Esophagus muscularis mucosa (tissue), 4 donors: ENCODE data around the gene NPB. TPM values are rescaled to one million over a fixed set of nuclear protein-coding genes. Genes with fewer than 3 reads are reported as not detected.
A peak's percentile ranks its signal among the peaks of the same experiment; 100 is the strongest.

Experiments used
- DNase-seq: peaks from one replicate; pipeline ENCODE4 v3.0.0-alpha.2; 2017; ENCODE audit errors: extremely low spot score
- H3K27ac ChIP-seq, 4 donors: fragments of 200-600 bp; sonication (generic); replicated peaks in 1 of 4; 1 replicate in 3 of 4; 2 replicates in 1 of 4; pipeline ENCODE4 v1.5.1; 2016 to 2019; ENCODE audit warnings: mild to moderate bottlenecking in 1 of 4
- H3K27me3 ChIP-seq, 4 donors: fragments of 200-600 bp; sonication (generic); one replicate each; pipeline versions ENCODE4 v1.5.1 to v1.6.0; 2016 to 2019
- H3K36me3 ChIP-seq, 4 donors: fragments of 200-600 bp; sonication (generic); one replicate each; pipeline ENCODE4 v1.5.1; 2016 to 2019
- H3K4me1 ChIP-seq, 4 donors: fragments of 200-600 bp; sonication (generic); one replicate each; pipeline ENCODE4 v1.5.1; 2016 to 2019
- H3K4me3 ChIP-seq, 4 donors: fragments of 200-600 bp; sonication (generic); 1 replicate in 2 of 4; 2 replicates in 2 of 4; pipeline ENCODE4 v1.5.1; 2016 to 2019; ENCODE audit warnings: mild to moderate bottlenecking in 4 of 4, moderate library complexity in 1 of 4
- H3K9me3 ChIP-seq, 4 donors: fragments of 200-600 bp; sonication (generic); 1 replicate in 3 of 4; 2 replicates in 1 of 4; pipeline ENCODE4 v1.5.1; 2016 to 2019
- CTCF ChIP-seq, 3 experiments: fragments of 200-600 bp in 2 of 3; fragments of 450-650 bp in 1 of 3; sonication (generic) in 2 of 3; IDR thresholded peaks; one replicate each; pipeline ENCODE4 v1.5.1; 2017 to 2019; ENCODE audit warnings: antibody characterized with exemption in 3 of 3, mild to moderate bottlenecking in 2 of 3, moderate library complexity in 1 of 3
- EP300 ChIP-seq: sonication (generic); formaldehyde crosslinking; IDR thresholded peaks from one replicate; pipeline ENCODE4 v1.6.1; 2017; ENCODE audit warnings: antibody characterized with exemption
- POLR2A ChIP-seq: fragments of 450-650 bp; IDR thresholded peaks from one replicate; pipeline ENCODE4 v1.6.1; 2017; ENCODE audit warnings: antibody characterized with exemption, moderate library complexity, mild to moderate bottlenecking, low read depth
- POLR2AphosphoS5 ChIP-seq, 2 donors: sonication (generic); formaldehyde crosslinking; IDR thresholded peaks; one replicate each; pipeline ENCODE4 v1.6.1; 2017; ENCODE audit warnings: antibody characterized with exemption in 2 of 2
- WGBS: methylation state at CpG from one replicate; pipeline ENCODE4 v1.1.5; 2018; 5-methylcytosine and 5-hydroxymethylcytosine counted together
- intact Hi-C: fragments of 100-400 bp; cut with DNase I; formaldehyde crosslinking; loops from one replicate; pipeline ENCODE4 v1.15.1; 2023
- total RNA-seq, 4 donors: library from RNA; depleted of rRNA; stranded (reverse); fragments of >200 nt; gene quantifications; one replicate each; pipeline versions ENCODE4 v1.1.0 to v1.2.1, GENCODE V29; 2016

The NPB gene
- total RNA-seq, 4 donors from 2014 or later = 0.78 to 1.8 TPM; not detected in 2

GRCh38 chr17:81910840-81911276 lies 8.8 kb downstream of the NPB start:
- Histone ChIP-seq H3K4me1 (peaks cover 15 to 32% (median 22%) of the 10 kb centered on the region in 4 donors), H3K27ac (peak overlapping the region; percentile 63 to 79 (median 70)), H3K27me3 (no peaks in the 10 kb centered on the region), H3K9me3 (no peaks in the 10 kb centered on the region), H3K36me3 (peaks cover 12 to 75% (median 66%) of the 10 kb centered on the region in 4 donors), H3K4me3 (peak overlapping the region; percentile 62 to 84 (median 78))
- WGBS = 0% methylated on average over 10 of the region's 55 CpGs
- DNase-seq = no peak
- TF ChIP-seq POLR2A (no peak), POLR2AphosphoS5 (IDR thresholded peaks at IDR 0.05) (no peak), CTCF (IDR thresholded peaks at IDR 0.05) (no peak), EP300 (no peak)
- intact Hi-C loops = no loop called here

GRCh38 chr17:81911277-81911961 lies 9.4 kb downstream of the NPB start, which contains the start of gene PCYT2:
TSS of gene PCYT2 (minus strand) at chr17:81911399. CDS start at chr17:81911355, 44 bp downstream.
- Histone ChIP-seq H3K9me3 (no peaks in the 10 kb centered on the region), H3K36me3 (peaks cover 12 to 73% (median 66%) of the 10 kb centered on the region in 4 donors), H3K27me3 (no peaks in the 10 kb centered on the region), H3K4me3 (peak within 1 kb of the TSS; percentile 62 to 84 (median 78)), H3K27ac (peak within 1 kb of the TSS; percentile 63 to 85 (median 80)), H3K4me1 (peaks cover 15 to 37% (median 28%) of the 10 kb centered on the region in 4 donors)
- intact Hi-C loops = no loop called here
- peak; percentile 97 for DNase-seq
- WGBS = 10% methylated on average over 23 of the region's 84 CpGs
- TF ChIP-seq EP300 = no peak
- no peak for TF ChIP-seq POLR2A
- TF ChIP-seq CTCF (IDR thresholded peaks at IDR 0.05) = no peak
- TF ChIP-seq POLR2AphosphoS5 (IDR thresholded peaks at IDR 0.05) = no peak

- Histone ChIP-seq H3K9me3 (no peaks in the 10 kb centered on the region), H3K27me3 (no peaks in the 10 kb centered on the region), H3K4me3 (peak overlapping the region in 2 of 4 donors; percentile 27 to 84), H3K4me1 (peaks cover 19 to 43% (median 33%) of the 10 kb centered on the region in 4 donors), H3K36me3 (peaks cover 12 to 68% (median 62%) of the 10 kb centered on the region in 4 donors), H3K27ac (peak overlapping the region; percentile 60 to 85 (median 80))
- WGBS = 94% methylated on average over 10 of the region's 19 CpGs
- intact Hi-C loops = no loop called here
- DNase-seq = no peak
- TF ChIP-seq EP300 (no peak), CTCF (IDR thresholded peaks at IDR 0.05) (no peak), POLR2AphosphoS5 (IDR thresholded peaks at IDR 0.05) (no peak), POLR2A (no peak)
Measured at GRCh38 chr17:81911969-81912368, 9.9 kb downstream of the NPB start.

- H3K36me3 ChIP-seq = peaks cover 12 to 60% (median 56%) of the 10 kb centered on the region in 4 donors
- 92% methylated on average over 31 of the region's 32 CpGs for WGBS
- DNase-seq = no peak
- intact Hi-C loops = no loop called here
- no peak overlapping the region for H3K4me3 ChIP-seq
- peaks cover 24 to 50% (median 39%) of the 10 kb centered on the region in 4 donors for H3K4me1 ChIP-seq
- no peaks in the 10 kb centered on the region for H3K27me3 ChIP-seq
- TF ChIP-seq EP300 (no peak), POLR2A (no peak), POLR2AphosphoS5 (IDR thresholded peaks at IDR 0.05) (no peak), CTCF (IDR thresholded peaks at IDR 0.05) (no peak)
- H3K27ac ChIP-seq = peak overlapping the region in 2 of 4 donors; percentile 60 to 85
- H3K9me3 ChIP-seq = no peaks in the 10 kb centered on the region
Measured at GRCh38 chr17:81912441-81913309, 10.6 kb downstream of the NPB start.
